ENCODE data around the gene CNTN2. TPM values are rescaled to one million over a fixed set of nuclear protein-coding genes. Genes with fewer than 3 reads are reported as not detected.

Gene CNTN2
- total and polyA plus RNA-seq, 2 of the 4 experiments (the other 2 are of a cell fraction): not detected

DNA sequence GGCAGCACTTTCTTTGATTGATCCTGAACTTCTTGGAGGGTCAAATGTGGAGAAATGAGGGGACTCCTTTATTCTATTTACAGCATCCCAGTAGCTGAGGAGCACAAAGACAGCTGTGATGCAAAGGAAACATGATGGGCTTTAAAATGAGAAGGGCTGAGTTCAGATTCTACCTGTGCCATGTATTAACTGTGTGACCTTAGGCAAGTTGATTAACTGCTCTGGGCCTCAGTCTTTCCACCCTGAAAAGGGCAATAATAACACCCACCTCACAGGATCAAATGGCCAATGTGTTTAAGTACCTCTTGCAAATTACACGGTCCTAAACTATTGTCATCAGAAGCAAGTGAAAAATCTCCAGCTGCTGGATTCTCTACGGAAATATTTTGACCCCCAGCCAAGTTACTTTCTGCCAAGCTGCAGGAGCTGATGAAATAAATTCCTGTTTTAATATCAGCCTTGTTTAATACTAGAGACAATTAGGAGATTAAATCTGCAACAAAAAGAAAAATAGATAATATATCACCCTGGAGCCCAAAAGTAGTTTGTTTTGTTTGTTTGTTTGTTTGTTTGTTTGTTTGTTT, 25.5 kb downstream of the CNTN2 start:
- no peak overlapping the region for H3K14ac ChIP-seq (replicated peaks; ENCODE audit: low read depth, low read length)
- H3K9me3 ChIP-seq (ENCODE audit: control insufficient read depth, insufficient read depth, low read length): no peaks in the 10 kb centered on the region
- no peak overlapping the region for H3K56ac ChIP-seq (ENCODE audit: extremely low read depth, insufficient read depth, low read length)
- CTCF ChIA-PET: no interaction called here
- WGBS, 2 experiments (ENCODE audit: extremely low coverage in 2 of 2, insufficient read length in 1 of 2): no CpG with 5 or more reads among the region's 2 CpGs
- no TSS peak for BruUV-seq (replicated peaks)
- no peak overlapping the region for H2BK120ac ChIP-seq (ENCODE audit: low read depth, low read length)
- H2AK9ac ChIP-seq (replicated peaks; ENCODE audit: low read depth, low read length, poor library complexity): no peak overlapping the region
- H4K20me1 ChIP-seq (ENCODE audit: insufficient read depth, low read length): no peaks in the 10 kb centered on the region
- H3K36me3 ChIP-seq (ENCODE audit: control insufficient read depth, insufficient read depth, low read length): no peaks in the 10 kb centered on the region
- H3K27me3 ChIP-seq (ENCODE audit: control insufficient read depth, insufficient read depth, low read length): peaks cover 6% of the 10 kb centered on the region
- no peak overlapping the region for H2BK20ac ChIP-seq (ENCODE audit: low read depth, low read length)
- H4K91ac ChIP-seq (ENCODE audit: insufficient read depth, low read depth, low read length): no peak overlapping the region
- no peak overlapping the region for H3K9ac ChIP-seq (ENCODE audit: low read depth, low read length)
- H3K4me1 ChIP-seq (ENCODE audit: control insufficient read depth, insufficient read depth, low read length): no peaks in the 10 kb centered on the region
- H4K5ac ChIP-seq (ENCODE audit: low read depth, low read length): no peak overlapping the region
- TF ChIP-seq FOS (IDR thresholded peaks at IDR 0.05; ENCODE audit: low read depth, low read length): no peak
- TF ChIP-seq RAD21 (IDR thresholded peaks at IDR 0.05; ENCODE audit: low read length): no peak
- TF ChIP-seq POLR2A (IDR thresholded peaks at IDR 0.05; ENCODE audit: low read depth, low read length): no peak
- no peak for TF ChIP-seq SMC3 (IDR thresholded peaks at IDR 0.05; ENCODE audit: low read depth, low read length)
- TF ChIP-seq MXI1 (IDR thresholded peaks at IDR 0.05; ENCODE audit: borderline replicate concordance, low read depth, low read length): no peak
- TF ChIP-seq RFX5 (IDR thresholded peaks at IDR 0.05; ENCODE audit: low read depth, low read length): no peak
- TF ChIP-seq MAZ (IDR thresholded peaks at IDR 0.05; ENCODE audit: borderline replicate concordance, low read depth, low read length): no peak
- no peak for TF ChIP-seq RCOR1 (IDR thresholded peaks at IDR 0.05; ENCODE audit: insufficient replicate concordance, low read length)
- no peak for TF ChIP-seq CHD1 (IDR thresholded peaks at IDR 0.05; ENCODE audit: low read depth, low read length)
- TF ChIP-seq, protein P1, sequence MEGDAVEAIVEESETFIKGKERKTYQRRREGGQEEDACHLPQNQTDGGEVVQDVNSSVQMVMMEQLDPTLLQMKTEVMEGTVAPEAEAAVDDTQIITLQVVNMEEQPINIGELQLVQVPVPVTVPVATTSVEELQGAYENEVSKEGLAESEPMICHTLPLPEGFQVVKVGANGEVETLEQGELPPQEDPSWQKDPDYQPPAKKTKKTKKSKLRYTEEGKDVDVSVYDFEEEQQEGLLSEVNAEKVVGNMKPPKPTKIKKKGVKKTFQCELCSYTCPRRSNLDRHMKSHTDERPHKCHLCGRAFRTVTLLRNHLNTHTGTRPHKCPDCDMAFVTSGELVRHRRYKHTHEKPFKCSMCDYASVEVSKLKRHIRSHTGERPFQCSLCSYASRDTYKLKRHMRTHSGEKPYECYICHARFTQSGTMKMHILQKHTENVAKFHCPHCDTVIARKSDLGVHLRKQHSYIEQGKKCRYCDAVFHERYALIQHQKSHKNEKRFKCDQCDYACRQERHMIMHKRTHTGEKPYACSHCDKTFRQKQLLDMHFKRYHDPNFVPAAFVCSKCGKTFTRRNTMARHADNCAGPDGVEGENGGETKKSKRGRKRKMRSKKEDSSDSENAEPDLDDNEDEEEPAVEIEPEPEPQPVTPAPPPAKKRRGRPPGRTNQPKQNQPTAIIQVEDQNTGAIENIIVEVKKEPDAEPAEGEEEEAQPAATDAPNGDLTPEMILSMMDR (conservative IDR thresholded peaks at IDR 0.05; ENCODE audit: low read depth, low read length): no peak
- TF ChIP-seq NFE2L2 (IDR thresholded peaks at IDR 0.05; ENCODE audit: low read depth, low read length): no peak
- TF ChIP-seq MAFK (IDR thresholded peaks at IDR 0.05; ENCODE audit: low read depth, low read length): no peak
- TF ChIP-seq, protein P2, sequence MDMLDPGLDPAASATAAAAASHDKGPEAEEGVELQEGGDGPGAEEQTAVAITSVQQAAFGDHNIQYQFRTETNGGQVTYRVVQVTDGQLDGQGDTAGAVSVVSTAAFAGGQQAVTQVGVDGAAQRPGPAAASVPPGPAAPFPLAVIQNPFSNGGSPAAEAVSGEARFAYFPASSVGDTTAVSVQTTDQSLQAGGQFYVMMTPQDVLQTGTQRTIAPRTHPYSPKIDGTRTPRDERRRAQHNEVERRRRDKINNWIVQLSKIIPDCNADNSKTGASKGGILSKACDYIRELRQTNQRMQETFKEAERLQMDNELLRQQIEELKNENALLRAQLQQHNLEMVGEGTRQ (IDR thresholded peaks at IDR 0.05; ENCODE audit: low read depth, low read length): no peak
- H3K27ac ChIP-seq (ENCODE audit: insufficient read depth, low read length): no peak overlapping the region
- no peak overlapping the region for H2AFZ ChIP-seq (replicated peaks; ENCODE audit: low read length, poor library complexity)
- H3K23ac ChIP-seq (ENCODE audit: low read depth, low read length): no peak overlapping the region
- H3K18ac ChIP-seq (ENCODE audit: low read depth, low read length): no peak overlapping the region
- H2BK15ac ChIP-seq (ENCODE audit: low read depth, low read length): no peak overlapping the region
- H2BK5ac ChIP-seq (ENCODE audit: low read depth, low read length, poor library complexity, severe bottlenecking): no peak overlapping the region
- POLR2A ChIA-PET (ENCODE audit: unreplicated experiment): no interaction called here
- no peak overlapping the region for H2AK5ac ChIP-seq (ENCODE audit: low read depth, low read length)
- peak; percentile 30 for DNase-seq
- dilution Hi-C loops (cut with HindIII; ENCODE audit: low sequenced_read_pairs, unreplicated experiment): no loop called here
- H3K4me3 ChIP-seq (ENCODE audit: insufficient read depth, low read depth, low read length): no peak overlapping the region
- H3K9me1 ChIP-seq (ENCODE audit: insufficient read depth, low read length): no peaks in the 10 kb centered on the region; the same call in 1 of the 2 replicates
- H3K79me1 ChIP-seq (ENCODE audit: low read depth in 1 of 2, low read length in 2 of 2): no peaks in the 10 kb centered on the region
- no peak overlapping the region for H3K4me2 ChIP-seq (ENCODE audit: low read depth, low read length)
- no peak overlapping the region for H3K4ac ChIP-seq (ENCODE audit: low read depth, low read length)
- intact Hi-C loops (cut with micrococcal nuclease): no loop called here
- ATAC-seq (ENCODE audit: low read depth): no peak
- no peak overlapping the region for H4K8ac ChIP-seq (ENCODE audit: low read depth in 2 of 2, low read length in 2 of 2)
- in situ Hi-C loops (cut with MboI; ENCODE audit: low sequenced_read_pairs): no loop called here
